ENCODE measurements around the gene EFNA3. TPM values are rescaled to one million over a fixed set of nuclear protein-coding genes. Genes with fewer than 3 reads are reported as not detected.

The EFNA3 gene
- total RNA-seq, 1 experiment from 2014 or later = 2.3 TPM

GRCh38 chr1:155092641-155093040 lies 14.0 kb downstream of the EFNA3 start:
- POLR2A ChIA-PET = no interaction called here
- Histone ChIP-seq H3K4me3 (ENCODE audit: low read depth in 2 of 2, low read length in 2 of 2) (no peak overlapping the region), H3K4me1 (ENCODE audit: control insufficient read depth, insufficient read depth, low read length) (peaks cover 16% of the 10 kb centered on the region; the same call in 1 of the 2 replicates), H3K36me3 (ENCODE audit: control insufficient read depth, insufficient read depth, low read length) (no peaks in the 10 kb centered on the region), H3K9me3 (ENCODE audit: control insufficient read depth, insufficient read depth, low read depth, low read length) (no peaks in the 10 kb centered on the region), H3K27me3 (ENCODE audit: control insufficient read depth, insufficient read depth, low read length) (peaks cover 2% of the 10 kb centered on the region; the same call in 1 of the 2 replicates), H3K27ac (ENCODE audit: low read length) (no peak overlapping the region)
- ATAC-seq (no peak), DNase-seq (ENCODE audit: low read depth, low spot score) (no peak)
- CTCF ChIA-PET = interaction anchor here (1.8 to 2.0 kb wide), 2 partner anchors 76 to 80 kb away, joined by 15 to 27 read pairs; partner anchors contain the start of gene KRTCAP2
- BruUV-seq (replicated peaks) = no TSS peak
- intact Hi-C loops (cut with micrococcal nuclease; ENCODE audit: unreplicated experiment) = loop anchor here (2.0 to 5.0 kb wide), 2 partner anchors 35 to 76 kb away; partner anchors contain the start of gene EFNA1
- in situ Hi-C loops (cut with HindIII; ENCODE audit: low pct_unique_long_range_greater_than_20kb, low sequenced_read_pairs) = no loop called here
- TF ChIP-seq SIN3A (IDR thresholded peaks at IDR 0.05; ENCODE audit: borderline replicate concordance, insufficient read depth, low read depth, low read length) = no peak
- TF ChIP-seq POLR2AphosphoS5 (IDR thresholded peaks at IDR 0.05; ENCODE audit: low read depth, low read length) = no peak
- no peak for TF ChIP-seq REST (IDR thresholded peaks at IDR 0.05; ENCODE audit: insufficient read depth in 1 of 2, low read depth in 2 of 2, low read length in 1 of 2)
- TF ChIP-seq TCF7L2 (IDR thresholded peaks at IDR 0.05; ENCODE audit: low read depth, low read length) = no peak
- TF ChIP-seq CTCF (IDR thresholded peaks at IDR 0.05) = no peak

GRCh38 chr1:155093911-155094621 lies 15.4 kb downstream of the EFNA3 start:
- Histone ChIP-seq H3K9me3 (ENCODE audit: control insufficient read depth, insufficient read depth, low read depth, low read length) (no peaks in the 10 kb centered on the region), H3K4me1 (ENCODE audit: control insufficient read depth, insufficient read depth, low read length) (peaks cover 16% of the 10 kb centered on the region; the same call in 1 of the 2 replicates), H3K36me3 (ENCODE audit: control insufficient read depth, insufficient read depth, low read length) (no peaks in the 10 kb centered on the region), H3K27ac (ENCODE audit: low read length) (no peak overlapping the region), H3K27me3 (ENCODE audit: control insufficient read depth, insufficient read depth, low read length) (peaks cover 2% of the 10 kb centered on the region; the same call in 1 of the 2 replicates), H3K4me3 (ENCODE audit: low read depth in 2 of 2, low read length in 2 of 2) (no peak overlapping the region)
- POLR2A ChIA-PET = no interaction called here
- intact Hi-C loops (cut with micrococcal nuclease; ENCODE audit: unreplicated experiment) = loop anchor here (2.0 to 5.0 kb wide), 2 partner anchors 33 to 75 kb away; partner anchors contain the start of gene EFNA1
- ATAC-seq (peak; percentile 80), DNase-seq (ENCODE audit: low read depth, low spot score) (no peak)
- no TSS peak for BruUV-seq (replicated peaks)
- CTCF ChIA-PET = interaction anchor here (0.6 kb wide), 1 partner anchor 93 kb away, joined by 5 read pairs; no protein-coding TSS in a partner anchor
- in situ Hi-C loops (cut with HindIII; ENCODE audit: low pct_unique_long_range_greater_than_20kb, low sequenced_read_pairs) = no loop called here
- no peak for TF ChIP-seq TCF7L2 (IDR thresholded peaks at IDR 0.05; ENCODE audit: low read depth, low read length)
- TF ChIP-seq SIN3A (IDR thresholded peaks at IDR 0.05; ENCODE audit: borderline replicate concordance, insufficient read depth, low read depth, low read length) = no peak
- peak; percentile 75 for TF ChIP-seq CTCF (IDR thresholded peaks at IDR 0.05)

All from Panc1 (cell line).